Loucy (cell line): ENCODE measurements around the gene CERS6.

Source experiments
- H2AFZ ChIP-seq: fragments of 200-600 bp; sonication (generic); 2 replicates; pipeline ENCODE4 v1.6.0; 2016; ENCODE audit warnings: antibody characterized with exemption, mild to moderate bottlenecking, low read length, moderate library complexity
- H3F3A ChIP-seq: fragments of 200-600 bp; 2 replicates; pipeline ENCODE4 v1.6.0; 2016; ENCODE audit warnings: antibody characterized with exemption, low read depth, mild to moderate bottlenecking
- H3K27me3 ChIP-seq: fragments of 200-600 bp; sonication (generic); 2 replicates; pipeline ENCODE4 v1.6.1; 2014; ENCODE audit warnings: low read length, mild to moderate bottlenecking; ENCODE audit not compliant: insufficient read depth, poor library complexity, severe bottlenecking
- H3K36me3 ChIP-seq: fragments of 200-600 bp; sonication (generic); 2 replicates; pipeline ENCODE4 v1.6.1; 2016; ENCODE audit warnings: low read length; ENCODE audit not compliant: insufficient read depth
- H3K4me1 ChIP-seq: fragments of 200-600 bp; sonication (generic); 2 replicates; pipeline ENCODE4 v1.5.1; 2014; ENCODE audit warnings: low read length, mild to moderate bottlenecking; ENCODE audit not compliant: insufficient read depth, poor library complexity, severe bottlenecking
- H3K4me2 ChIP-seq: fragments of 200-600 bp; sonication (generic); 2 replicates; pipeline ENCODE4 v1.6.0; 2014; ENCODE audit warnings: antibody characterized with exemption, low read length, low read depth, mild to moderate bottlenecking; ENCODE audit not compliant: poor library complexity, severe bottlenecking
- H3K4me3 ChIP-seq: fragments of 200-600 bp; sonication (generic); 2 replicates; pipeline ENCODE4 v1.5.1; 2014; ENCODE audit warnings: low read length, mild to moderate bottlenecking, mixed read lengths; ENCODE audit not compliant: poor library complexity, severe bottlenecking
- H3K79me2 ChIP-seq: fragments of 200-600 bp; sonication (generic); 2 replicates; pipeline ENCODE4 v1.6.1; 2014; ENCODE audit warnings: low read length; ENCODE audit not compliant: insufficient read depth
- H3K9ac ChIP-seq: fragments of 200-600 bp; sonication (generic); 2 replicates; pipeline ENCODE4 v1.6.0; 2014; ENCODE audit warnings: mild to moderate bottlenecking, low read depth, low read length, moderate library complexity; ENCODE audit not compliant: poor library complexity, severe bottlenecking
- H3K9me2 ChIP-seq: fragments of 200-600 bp; sonication (generic); replicated peaks from 2 replicates; pipeline ENCODE4 v1.6.1; 2016; ENCODE audit warnings: low read depth, low read length, mixed read lengths
- H3K9me3 ChIP-seq: fragments of 200-600 bp; sonication (generic); 2 replicates; pipeline ENCODE4 v1.6.1; 2014; ENCODE audit warnings: mild to moderate bottlenecking, antibody characterized with exemption, low read length, low read depth; ENCODE audit not compliant: insufficient read depth
- H4K20me1 ChIP-seq: fragments of 200-600 bp; sonication (generic); 2 replicates; pipeline ENCODE4 v1.6.0; 2014; ENCODE audit warnings: antibody characterized with exemption, low read length, mild to moderate bottlenecking; ENCODE audit not compliant: insufficient read depth, poor library complexity, severe bottlenecking
- CTCF ChIP-seq: fragments of 200-600 bp; sonication (generic); conservative IDR thresholded peaks from 2 replicates; pipeline ENCODE4 v1.5.1; 2014; ENCODE audit warnings: mild to moderate bottlenecking, antibody characterized with exemption, low read length
- EZH2phosphoT487 ChIP-seq: fragments of 200-600 bp; IDR thresholded peaks from 2 replicates; pipeline ENCODE4 v1.6.1; 2018; ENCODE audit warnings: antibody characterized with exemption, mild to moderate bottlenecking, moderate library complexity, borderline replicate concordance

The CERS6 gene

GRCh38 chr2:168538133-168538532, 82.1 kb downstream of the CERS6 start:
- TF ChIP-seq CTCF (no peak), EZH2phosphoT487 (no peak)
- Histone ChIP-seq H3F3A (no peaks in the 10 kb centered on the region), H3K4me1 (no peaks in the 10 kb centered on the region), H3K36me3 (0 out of 2 replicates have a peak, but pooled peaks cover 6% of the 10 kb centered on the region), H3K27me3 (no peaks in the 10 kb centered on the region), H3K9me2 (no peaks in the 10 kb centered on the region), H3K4me3 (no peak overlapping the region), H4K20me1 (no peaks in the 10 kb centered on the region), H3K79me2 (peaks cover 64% of the 10 kb centered on the region; the same call in 1 of the 2 replicates), H2AFZ (no peak overlapping the region), H3K4me2 (no peak overlapping the region), H3K9ac (no peak overlapping the region), H3K9me3 (peaks cover 9% of the 10 kb centered on the region; the same call in 1 of the 2 replicates)

- H3K4me2 ChIP-seq, result no peak overlapping the region
- 0 out of 2 replicates have a peak, but pooled peaks cover 6% of the 10 kb centered on the region for H3K36me3 ChIP-seq
- peaks cover 9% of the 10 kb centered on the region; the same call in 1 of the 2 replicates for H3K9me3 ChIP-seq
- H3K79me2 ChIP-seq, result peaks cover 62% of the 10 kb centered on the region; the same call in 1 of the 2 replicates
- H2AFZ ChIP-seq, result no peak overlapping the region
- no peaks in the 10 kb centered on the region for H4K20me1 ChIP-seq
- H3F3A ChIP-seq, result no peaks in the 10 kb centered on the region
- H3K9ac ChIP-seq, result no peak overlapping the region
- TF ChIP-seq CTCF (no peak), EZH2phosphoT487 (no peak)
- no peaks in the 10 kb centered on the region for H3K27me3 ChIP-seq
- H3K4me1 ChIP-seq, result no peaks in the 10 kb centered on the region
- H3K9me2 ChIP-seq, result no peaks in the 10 kb centered on the region
- H3K4me3 ChIP-seq, result no peak overlapping the region
Measured at GRCh38 chr2:168538534-168538933, 82.5 kb downstream of the CERS6 start.

- peaks cover 9% of the 10 kb centered on the region; the same call in 1 of the 2 replicates for H3K9me3 ChIP-seq
- H3K9ac ChIP-seq, result no peak overlapping the region
- H3K4me3 ChIP-seq, result no peak overlapping the region
- no peaks in the 10 kb centered on the region for H3K4me1 ChIP-seq
- no peaks in the 10 kb centered on the region for H3K9me2 ChIP-seq
- no peak overlapping the region for H3K4me2 ChIP-seq
- H3K36me3 ChIP-seq, result 0 out of 2 replicates have a peak, but pooled peaks cover 6% of the 10 kb centered on the region
- no peak overlapping the region for H2AFZ ChIP-seq
- no peaks in the 10 kb centered on the region for H3F3A ChIP-seq
- no peaks in the 10 kb centered on the region for H3K27me3 ChIP-seq
- no peaks in the 10 kb centered on the region for H4K20me1 ChIP-seq
- TF ChIP-seq CTCF (no peak), EZH2phosphoT487 (no peak)
- H3K79me2 ChIP-seq, result peaks cover 62% of the 10 kb centered on the region; the same call in 1 of the 2 replicates
Measured at GRCh38 chr2:168539945-168540344, 83.9 kb downstream of the CERS6 start.
